NB4 (cell line): Measurements from ENCODE around the gene DCLK1.
A peak's percentile ranks its signal among the peaks of the same experiment; 100 is the strongest.

Experiments used
- DNase-seq: peaks from one replicate; pipeline ENCODE4 v3.0.0; 2010; ENCODE audit warnings: low read depth
- H3K4me3 ChIP-seq: one replicate; pipeline ENCODE4 v1.5.1; 2011; ENCODE audit warnings: mild to moderate bottlenecking, low read depth, low read length, moderate library complexity
- CTCF ChIP-seq: IDR thresholded peaks from one replicate; pipeline ENCODE4 v1.5.1; 2012; ENCODE audit warnings: low read depth, low read length
- MAX ChIP-seq: IDR thresholded peaks from 2 replicates; pipeline ENCODE4 v1.6.1; 2011; ENCODE audit warnings: low read depth, low read length
- MYC ChIP-seq: IDR thresholded peaks from 2 replicates; pipeline ENCODE4 v1.6.1; 2011; ENCODE audit warnings: low read depth, low read length
- POLR2A ChIP-seq: IDR thresholded peaks from 2 replicates; pipeline ENCODE4 v1.6.1; 2011; ENCODE audit warnings: mild to moderate bottlenecking; ENCODE audit not compliant: insufficient read length; ENCODE audit errors: extremely low read depth

DCLK1 gene

GRCh38 chr13:35957241-35957731 lies 173.9 kb downstream of the DCLK1 start:
- DNase-seq, result no peak
- no peak overlapping the region for H3K4me3 ChIP-seq
- no peak for TF ChIP-seq MAX
- TF ChIP-seq CTCF, result no peak
- no peak for TF ChIP-seq MYC
- TF ChIP-seq POLR2A, result no peak

GRCh38 chr13:35956074-35956473 lies 175.1 kb downstream of the DCLK1 start:
- TF ChIP-seq CTCF (no peak), POLR2A (no peak), MYC (no peak), MAX (no peak)
- no peak overlapping the region for H3K4me3 ChIP-seq
- no peak for DNase-seq

- no peak for TF ChIP-seq POLR2A
- TF ChIP-seq MYC, result no peak
- TF ChIP-seq MAX, result no peak
- no peak for TF ChIP-seq CTCF
- H3K4me3 ChIP-seq, result no peak overlapping the region
- no peak for DNase-seq
Observed at GRCh38 chr13:35954207-35954560, 177.0 kb downstream of the DCLK1 start.

GRCh38 chr13:35953537-35954206 lies 177.5 kb downstream of the DCLK1 start:
- TF ChIP-seq MYC (no peak), CTCF (peak; percentile 52)
- H3K4me3 ChIP-seq, result no peak overlapping the region
- DNase-seq, result peak; percentile 53

GRCh38 chr13:35947315-35947714 lies 183.9 kb downstream of the DCLK1 start:
- TF ChIP-seq CTCF (no peak), MAX (no peak), POLR2A (no peak), MYC (no peak)
- no peak for DNase-seq
- H3K4me3 ChIP-seq, result no peak overlapping the region

- H3K4me3 ChIP-seq, result no peak overlapping the region
- no peak for TF ChIP-seq MYC
- TF ChIP-seq POLR2A, result no peak
- TF ChIP-seq MAX, result no peak
- TF ChIP-seq CTCF, result no peak
- no peak for DNase-seq
Observed at GRCh38 chr13:35945368-35945767, 185.8 kb downstream of the DCLK1 start.
